HepG2 (cell line): ENCODE data around the gene IFT88. TPM values are rescaled to one million over a fixed set of nuclear protein-coding genes. Genes with fewer than 3 reads are reported as not detected.

Experiments
- ARHGAP35 ChIP-seq: sonication (generic); formaldehyde crosslinking; IDR thresholded peaks from 2 replicates; pipeline ENCODE4 v1.9.0; 2022; ENCODE audit warnings: mild to moderate bottlenecking, inconsistent platforms, moderate library complexity, missing genetic modification reagents, borderline replicate concordance
- ARNT ChIP-seq: fragments of 450-650 bp; IDR thresholded peaks from 2 replicates; pipeline ENCODE4 v1.6.1; 2017
- LCORL ChIP-seq, 2 experiments: fragments of 450-650 bp in 1 of 2; sonication (generic) in 1 of 2; formaldehyde crosslinking in 1 of 2; IDR thresholded peaks; 2 replicates each; pipeline versions ENCODE4 v1.5.0 to v1.6.1; 2017 to 2020; ENCODE audit warnings: antibody characterized with exemption in 1 of 2, missing genetic modification reagents in 1 of 2
- MXI1 ChIP-seq: IDR thresholded peaks from 3 replicates; pipeline ENCODE4 v1.6.1; 2012; ENCODE audit warnings: low read depth, low read length, inconsistent platforms, borderline replicate concordance
- NR3C1 ChIP-seq: sonication (generic); formaldehyde crosslinking; IDR thresholded peaks from 2 replicates; pipeline ENCODE4 v1.4.0; 2020; ENCODE audit warnings: missing genetic modification reagents
- RARA ChIP-seq: IDR thresholded peaks from 2 replicates; pipeline ENCODE4 v1.6.1; 2016; ENCODE audit warnings: missing genetic modification reagents, missing compliant biosample characterization
- SRY ChIP-seq: sonication (generic); formaldehyde crosslinking; IDR thresholded peaks from 2 replicates; pipeline ENCODE4 v1.8.0; 2022; ENCODE audit warnings: mild to moderate bottlenecking, missing genetic modification reagents
- TMF1 ChIP-seq: sonication (generic); formaldehyde crosslinking; IDR thresholded peaks from 2 replicates; pipeline ENCODE4 v1.8.1; 2022; ENCODE audit warnings: low read depth, missing genetic modification reagents
- ZBTB7B ChIP-seq: sonication (generic); formaldehyde crosslinking; IDR thresholded peaks from 2 replicates; pipeline ENCODE4 v1.4.0; 2020; ENCODE audit warnings: missing genetic modification reagents
- ZFP90 ChIP-seq: sonication (generic); formaldehyde crosslinking; IDR thresholded peaks from 2 replicates; pipeline ENCODE4 v1.8.0; 2022; ENCODE audit warnings: missing genetic modification reagents, mild to moderate bottlenecking, inconsistent platforms, borderline replicate concordance
- ZNF17 ChIP-seq: sonication (generic); formaldehyde crosslinking; IDR thresholded peaks from 2 replicates; pipeline ENCODE4 v1.5.0; 2020; ENCODE audit warnings: mild to moderate bottlenecking, missing genetic modification reagents
- ZNF280D ChIP-seq: sonication (generic); formaldehyde crosslinking; IDR thresholded peaks from 2 replicates; pipeline ENCODE4 v1.5.1; 2020; ENCODE audit warnings: mild to moderate bottlenecking, missing genetic modification reagents
- ZNF331 ChIP-seq: sonication (generic); formaldehyde crosslinking; IDR thresholded peaks from 2 replicates; pipeline ENCODE4 v1.4.0; 2020; ENCODE audit warnings: missing genetic modification reagents
- ZNF770 ChIP-seq: sonication (generic); formaldehyde crosslinking; IDR thresholded peaks from 2 replicates; pipeline ENCODE4 v1.5.0; 2020; ENCODE audit warnings: mild to moderate bottlenecking, missing genetic modification reagents
- ZNF800 ChIP-seq: sonication (generic); formaldehyde crosslinking; IDR thresholded peaks from 2 replicates; pipeline ENCODE4 v1.4.0; 2020; ENCODE audit warnings: missing genetic modification reagents
- polyA plus RNA-seq, 8 experiments: library from polyadenylated mRNA; depleted of rRNA in 3 of 8; stranded (reverse) in 7 of 8; unstranded in 1 of 8; fragments of >200 nt; fragmentation: Illumina TruSeq in 4 of 8; extraction: Trizol in 4 of 8; gene quantifications; 2 replicates each; pipeline versions ENCODE4 v1.2.1 to v1.2.3, GENCODE V29; 2011 to 2016; ENCODE audit warnings: low read depth in 4 of 8, missing spikeins in 1 of 8, mixed read lengths in 1 of 8; ENCODE audit not compliant: insufficient read depth in 1 of 8
- total RNA-seq, 5 experiments: library from RNA; depleted of rRNA; stranded (reverse); fragments of >200 nt; fragmentation: Illumina TruSeq; extraction: Trizol; gene quantifications; 2 replicates each; pipeline ENCODE4 v1.2.3, GENCODE V29; 2016; ENCODE audit warnings: low read depth in 1 of 5
- TF ChIP-seq, protein P1 (sequence below): sonication (generic); formaldehyde crosslinking; IDR thresholded peaks from 2 replicates; pipeline ENCODE4 v1.4.0; 2020; ENCODE audit warnings: missing genetic modification reagents
- TF ChIP-seq, protein P2 (sequence below): sonication (generic); formaldehyde crosslinking; IDR thresholded peaks from 2 replicates; pipeline ENCODE4 v1.8.1; 2023; ENCODE audit warnings: mild to moderate bottlenecking, missing genetic modification reagents

Gene IFT88
- total and polyA plus RNA-seq, 2 of the 13 experiments (the other 11 are each of a cell fraction or from before 2014, with no cell fraction given) = 8.4 to 19.9 TPM

- TF ChIP-seq ZNF770 (CRISPR knock-in tag) = peak; percentile 67; the same call in 1 of the 2 replicates
- TF ChIP-seq LCORL (IDR thresholded peaks at IDR 0.05) = no peak
- no peak for TF ChIP-seq LCORL (CRISPR knock-in tag; IDR thresholded peaks at IDR 0.05)
- TF ChIP-seq ZFP90 (CRISPR knock-in tag) = peak; percentile 80
- no peak for TF ChIP-seq ARNT
- 0 out of 2 replicates have a peak, but pooled peaks have one; percentile 72 for TF ChIP-seq ARHGAP35
- TF ChIP-seq NR3C1 (CRISPR knock-in tag) = no peak
- TF ChIP-seq ZNF800 (CRISPR knock-in tag) = peak; percentile 44; the same call in 1 of the 2 replicates
- peak; percentile 75 for TF ChIP-seq MXI1
- no peak for TF ChIP-seq TMF1 (CRISPR knock-in tag)
- TF ChIP-seq ZNF331 = peak; percentile 7; the same call in 1 of the 2 replicates
- TF ChIP-seq RARA (CRISPR knock-in tag) = peak; percentile 3; the same call in 1 of the 2 replicates
- TF ChIP-seq ZNF280D (CRISPR knock-in tag) = no peak
- TF ChIP-seq ZBTB7B (CRISPR knock-in tag) = peak; percentile 63
- TF ChIP-seq, protein P1, sequence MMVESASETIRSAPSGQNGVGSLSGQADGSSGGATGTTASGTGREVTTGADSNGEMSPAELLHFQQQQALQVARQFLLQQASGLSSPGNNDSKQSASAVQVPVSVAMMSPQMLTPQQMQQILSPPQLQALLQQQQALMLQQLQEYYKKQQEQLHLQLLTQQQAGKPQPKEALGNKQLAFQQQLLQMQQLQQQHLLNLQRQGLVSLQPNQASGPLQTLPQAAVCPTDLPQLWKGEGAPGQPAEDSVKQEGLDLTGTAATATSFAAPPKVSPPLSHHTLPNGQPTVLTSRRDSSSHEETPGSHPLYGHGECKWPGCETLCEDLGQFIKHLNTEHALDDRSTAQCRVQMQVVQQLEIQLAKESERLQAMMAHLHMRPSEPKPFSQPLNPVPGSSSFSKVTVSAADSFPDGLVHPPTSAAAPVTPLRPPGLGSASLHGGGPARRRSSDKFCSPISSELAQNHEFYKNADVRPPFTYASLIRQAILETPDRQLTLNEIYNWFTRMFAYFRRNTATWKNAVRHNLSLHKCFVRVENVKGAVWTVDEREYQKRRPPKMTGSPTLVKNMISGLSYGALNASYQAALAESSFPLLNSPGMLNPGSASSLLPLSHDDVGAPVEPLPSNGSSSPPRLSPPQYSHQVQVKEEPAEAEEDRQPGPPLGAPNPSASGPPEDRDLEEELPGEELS (CRISPR knock-in tag) = peak; percentile 43
- peak; percentile 66 for TF ChIP-seq SRY
- no peak for TF ChIP-seq ZNF17 (CRISPR knock-in tag)
- TF ChIP-seq, protein P2, sequence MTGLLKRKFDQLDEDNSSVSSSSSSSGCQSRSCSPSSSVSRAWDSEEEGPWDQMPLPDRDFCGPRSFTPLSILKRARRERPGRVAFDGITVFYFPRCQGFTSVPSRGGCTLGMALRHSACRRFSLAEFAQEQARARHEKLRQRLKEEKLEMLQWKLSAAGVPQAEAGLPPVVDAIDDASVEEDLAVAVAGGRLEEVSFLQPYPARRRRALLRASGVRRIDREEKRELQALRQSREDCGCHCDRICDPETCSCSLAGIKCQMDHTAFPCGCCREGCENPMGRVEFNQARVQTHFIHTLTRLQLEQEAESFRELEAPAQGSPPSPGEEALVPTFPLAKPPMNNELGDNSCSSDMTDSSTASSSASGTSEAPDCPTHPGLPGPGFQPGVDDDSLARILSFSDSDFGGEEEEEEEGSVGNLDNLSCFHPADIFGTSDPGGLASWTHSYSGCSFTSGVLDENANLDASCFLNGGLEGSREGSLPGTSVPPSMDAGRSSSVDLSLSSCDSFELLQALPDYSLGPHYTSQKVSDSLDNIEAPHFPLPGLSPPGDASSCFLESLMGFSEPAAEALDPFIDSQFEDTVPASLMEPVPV (CRISPR knock-in tag) = no peak
These were observed at the start of gene IFT88 (continued) for GRCh38 chr13:20566898-20567874.
